ENCODE data around the gene VSIR.

GRCh38 chr10:71815515-71816130, 42.3 kb upstream of the VSIR start:
- TF ChIP-seq CTCF (IDR thresholded peaks at IDR 0.05): no peak
- TF ChIP-seq POLR2A (IDR thresholded peaks at IDR 0.05): no peak

Measured in right lobe of liver (tissue), 4 donors.